Measurements from ENCODE around the gene R3HCC1L.
A peak's percentile ranks its signal among the peaks of the same experiment; 100 is the strongest.

R3HCC1L gene

GRCh38 chr10:98167191-98167590 is 32.7 kb downstream of the R3HCC1L start:
- Histone ChIP-seq H3K4me2 (ENCODE audit: low read depth, low read length, poor library complexity, severe bottlenecking) (peak overlapping the region; percentile 93), H3F3A (ENCODE audit: insufficient read depth) (peaks cover 47% of the 10 kb centered on the region), H3K9me3 (ENCODE audit: insufficient read depth, low read length) (no peaks in the 10 kb centered on the region), H3K36me3 (ENCODE audit: low read length) (peaks cover 10% of the 10 kb centered on the region), H3K27ac (ENCODE audit: low read depth, low read length) (peak overlapping the region; percentile 99), H3K4me3 (ENCODE audit: insufficient read depth, low read length, poor library complexity, severe bottlenecking) (peak overlapping the region; percentile 15), H3K9ac (ENCODE audit: low read length) (peak overlapping the region; percentile 47), H3K9me2 (replicated peaks; ENCODE audit: insufficient read depth, low read length) (no peaks in the 10 kb centered on the region), H3K27me3 (ENCODE audit: low read length) (no peaks in the 10 kb centered on the region), H4K20me1 (ENCODE audit: low read depth, low read length) (no peaks in the 10 kb centered on the region), H2AFZ (ENCODE audit: low read depth, low read length, severe bottlenecking) (no peak overlapping the region), H3K79me2 (ENCODE audit: insufficient read depth, low read length) (peaks cover 49% of the 10 kb centered on the region)
- TF ChIP-seq EZH2phosphoT487 (conservative IDR thresholded peaks at IDR 0.05; ENCODE audit: low read length) (no peak), CTCF (IDR thresholded peaks at IDR 0.05; ENCODE audit: insufficient read depth, low read length, poor library complexity, severe bottlenecking) (no peak)

GRCh38 chr10:98168147-98168546 is 33.7 kb downstream of the R3HCC1L start:
- Histone ChIP-seq H3K9me2 (replicated peaks; ENCODE audit: insufficient read depth, low read length) (no peaks in the 10 kb centered on the region), H3K9me3 (ENCODE audit: insufficient read depth, low read length) (no peaks in the 10 kb centered on the region), H4K20me1 (ENCODE audit: low read depth, low read length) (no peaks in the 10 kb centered on the region), H2AFZ (ENCODE audit: low read depth, low read length, severe bottlenecking) (no peak overlapping the region), H3K36me3 (ENCODE audit: low read length) (peaks cover 10% of the 10 kb centered on the region), H3K4me3 (ENCODE audit: insufficient read depth, low read length, poor library complexity, severe bottlenecking) (peak overlapping the region; percentile 33), H3K4me2 (ENCODE audit: low read depth, low read length, poor library complexity, severe bottlenecking) (peak overlapping the region; percentile 93), H3K9ac (ENCODE audit: low read length) (peak overlapping the region; percentile 47), H3K79me2 (ENCODE audit: insufficient read depth, low read length) (peaks cover 51% of the 10 kb centered on the region), H3F3A (ENCODE audit: insufficient read depth) (peaks cover 44% of the 10 kb centered on the region), H3K27ac (ENCODE audit: low read depth, low read length) (peak overlapping the region; percentile 99), H3K27me3 (ENCODE audit: low read length) (no peaks in the 10 kb centered on the region)
- TF ChIP-seq EZH2phosphoT487 (conservative IDR thresholded peaks at IDR 0.05; ENCODE audit: low read length) (no peak), CTCF (IDR thresholded peaks at IDR 0.05; ENCODE audit: insufficient read depth, low read length, poor library complexity, severe bottlenecking) (no peak)

GRCh38 chr10:98168766-98169165 is 34.3 kb downstream of the R3HCC1L start:
- Histone ChIP-seq H2AFZ (ENCODE audit: low read depth, low read length, severe bottlenecking) (no peak overlapping the region), H4K20me1 (ENCODE audit: low read depth, low read length) (no peaks in the 10 kb centered on the region), H3K4me2 (ENCODE audit: low read depth, low read length, poor library complexity, severe bottlenecking) (peak overlapping the region; percentile 93), H3K36me3 (ENCODE audit: low read length) (peaks cover 10% of the 10 kb centered on the region), H3K27ac (ENCODE audit: low read depth, low read length) (peak overlapping the region; percentile 99), H3K9me2 (replicated peaks; ENCODE audit: insufficient read depth, low read length) (no peaks in the 10 kb centered on the region), H3K79me2 (ENCODE audit: insufficient read depth, low read length) (peaks cover 57% of the 10 kb centered on the region), H3K9ac (ENCODE audit: low read length) (peak overlapping the region; percentile 47), H3K4me3 (ENCODE audit: insufficient read depth, low read length, poor library complexity, severe bottlenecking) (peak overlapping the region; percentile 33), H3F3A (ENCODE audit: insufficient read depth) (peaks cover 39% of the 10 kb centered on the region), H3K27me3 (ENCODE audit: low read length) (no peaks in the 10 kb centered on the region), H3K9me3 (ENCODE audit: insufficient read depth, low read length) (no peaks in the 10 kb centered on the region)
- TF ChIP-seq CTCF (IDR thresholded peaks at IDR 0.05; ENCODE audit: insufficient read depth, low read length, poor library complexity, severe bottlenecking), result no peak
- TF ChIP-seq EZH2phosphoT487 (conservative IDR thresholded peaks at IDR 0.05; ENCODE audit: low read length), result no peak
